Measurements from ENCODE around the gene MAP3K10. TPM values are rescaled to one million over a fixed set of nuclear protein-coding genes. Genes with fewer than 3 reads are reported as not detected.

The MAP3K10 gene
- total and polyA plus RNA-seq, 8 donors, result 12.9 to 17.2 (median 15.1) TPM

GRCh38 chr19:40200341-40201099 lies 9.3 kb downstream of the MAP3K10 start:
- TF ChIP-seq CTCF (IDR thresholded peaks at IDR 0.05), result no peak
- Histone ChIP-seq H3K36me3 (peaks cover 0 to 12% of the 10 kb centered on the region in 2 donors), H3K4me1 (no peaks in the 10 kb centered on the region), H3K4me3 (no peak overlapping the region), H3K27ac (no peak overlapping the region), H3K27me3 (no peaks in the 10 kb centered on the region), H3K9me3 (no peaks in the 10 kb centered on the region)
- intact Hi-C loops (cut with DNase I), result no loop called here
- ATAC-seq (no peak), DNase-seq (no peak)

- Histone ChIP-seq H3K4me1 (no peaks in the 10 kb centered on the region), H3K27ac (no peak overlapping the region), H3K27me3 (no peaks in the 10 kb centered on the region), H3K36me3 (peaks cover 0 to 18% of the 10 kb centered on the region in 2 donors), H3K9me3 (no peaks in the 10 kb centered on the region), H3K4me3 (no peak overlapping the region)
- intact Hi-C loops (cut with DNase I), result no loop called here
- ATAC-seq (no peak), DNase-seq (no peak)
- no peak for TF ChIP-seq CTCF (IDR thresholded peaks at IDR 0.05)
Measured at GRCh38 chr19:40204381-40204780, 13.2 kb downstream of the MAP3K10 start.

- intact Hi-C loops (cut with DNase I), result no loop called here
- H3K36me3 ChIP-seq, result peaks cover 0 to 23% of the 10 kb centered on the region in 2 donors
- no peak for TF ChIP-seq CTCF (IDR thresholded peaks at IDR 0.05)
Measured at GRCh38 chr19:40205760-40206159, 14.5 kb downstream of the MAP3K10 start.

GRCh38 chr19:40208602-40209001 lies 17.4 kb downstream of the MAP3K10 start:
- Histone ChIP-seq H3K27me3 (no peaks in the 10 kb centered on the region), H3K4me1 (no peaks in the 10 kb centered on the region), H3K4me3 (no peak overlapping the region), H3K27ac (no peak overlapping the region), H3K36me3 (peaks cover 0 to 41% of the 10 kb centered on the region in 2 donors), H3K9me3 (no peaks in the 10 kb centered on the region)
- DNase-seq, result no peak
- TF ChIP-seq CTCF (IDR thresholded peaks at IDR 0.05), result no peak
- ATAC-seq, result no peak
- intact Hi-C loops (cut with DNase I), result no loop called here

More at GRCh38 chr19:40205760-40206159, 14.5 kb downstream of the MAP3K10 start:
- no peaks in the 10 kb centered on the region for H3K27me3 ChIP-seq
- no peak for ATAC-seq
- no peak overlapping the region for H3K4me3 ChIP-seq
- no peak overlapping the region for H3K27ac ChIP-seq
- H3K9me3 ChIP-seq, result no peaks in the 10 kb centered on the region
- no peaks in the 10 kb centered on the region for H3K4me1 ChIP-seq
- DNase-seq, result peak in 1 of 4 donors; percentile 70

GRCh38 chr19:40210889-40211288 lies 19.7 kb downstream of the MAP3K10 start:
- DNase-seq (no peak), ATAC-seq (no peak)
- Histone ChIP-seq H3K4me3 (no peak overlapping the region), H3K9me3 (no peaks in the 10 kb centered on the region), H3K27me3 (peaks cover 0 to 8% of the 10 kb centered on the region in 2 donors), H3K4me1 (no peaks in the 10 kb centered on the region), H3K27ac (no peak overlapping the region), H3K36me3 (peaks cover 0 to 30% of the 10 kb centered on the region in 2 donors)
- intact Hi-C loops (cut with DNase I), result loop anchor here in 1 of 2 donors (10.0 kb wide), 1 partner anchor 76 kb away; no protein-coding TSS in a partner anchor
- no peak for TF ChIP-seq CTCF (IDR thresholded peaks at IDR 0.05)

Data from left lung (tissue), 10 donors.